Mammary epithelial cell (primary cell): Measurements from ENCODE around the gene SRGAP2C.
"Not testable (repeated sequence)": the region's sequence is repeated elsewhere in the genome, so short reads cannot be mapped to it uniquely, and the experiment has no call there.

ENCODE experiments used
- EZH2 ChIP-seq: IDR thresholded peaks from 2 replicates; pipeline ENCODE4 v1.6.1; 2012; ENCODE audit warnings: low read length, inconsistent platforms, borderline replicate concordance
- TF ChIP-seq, protein P1 (sequence below), 2 donors: IDR thresholded peaks in 1 of 2; conservative IDR thresholded peaks in 1 of 2; 2 replicates each; pipeline ENCODE4 v1.5.1; 2011 to 2012; ENCODE audit warnings: inconsistent platforms in 2 of 2, low read length in 2 of 2, mild to moderate bottlenecking in 2 of 2, control low read depth in 1 of 2, low read depth in 1 of 2; ENCODE audit not compliant: insufficient read depth in 1 of 2; ENCODE audit errors: extremely low read depth in 1 of 2

DNA sequence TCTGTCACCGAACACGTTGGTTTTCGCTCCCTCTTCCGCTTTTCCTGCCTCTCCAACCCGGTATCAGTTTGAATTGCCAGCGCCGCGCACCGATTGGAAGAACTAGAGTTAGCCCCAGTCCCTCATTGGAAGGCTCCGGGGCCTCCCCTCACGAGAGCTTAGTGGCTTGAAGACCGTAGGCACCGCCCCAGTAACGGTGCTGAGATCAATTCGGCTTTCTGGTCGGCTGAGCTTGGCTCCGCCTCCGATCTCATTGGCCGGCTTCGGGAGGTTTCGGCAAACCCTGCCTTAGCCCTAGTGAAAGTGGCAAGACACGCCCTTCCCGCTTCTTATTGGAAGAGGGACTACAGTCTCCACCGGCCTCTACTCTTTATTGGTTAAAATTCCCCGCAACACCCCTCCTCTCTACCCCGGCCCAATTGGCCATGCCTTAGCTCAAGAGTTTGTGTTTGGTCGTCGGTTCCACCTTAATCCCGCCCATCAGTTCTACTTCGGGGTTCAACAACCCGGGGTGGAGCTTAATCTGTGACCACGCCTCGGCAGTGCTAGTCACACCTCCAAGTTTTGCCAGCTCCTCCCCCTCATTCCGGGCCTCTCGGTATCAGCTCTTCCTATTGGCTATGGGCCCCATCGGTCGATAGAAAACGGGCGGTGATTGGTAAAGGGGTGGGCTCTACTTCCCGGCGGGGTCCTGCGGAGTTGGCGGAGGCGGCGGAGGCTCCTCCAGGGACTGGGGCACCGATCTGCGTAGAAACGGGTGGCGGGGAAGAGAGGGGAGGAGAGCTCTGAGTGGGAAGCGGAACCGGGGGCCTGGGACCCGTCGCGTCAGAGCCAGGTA, at the start of gene SRGAP2C, which contains the start of gene FAM72B:
- TF ChIP-seq, protein P1, sequence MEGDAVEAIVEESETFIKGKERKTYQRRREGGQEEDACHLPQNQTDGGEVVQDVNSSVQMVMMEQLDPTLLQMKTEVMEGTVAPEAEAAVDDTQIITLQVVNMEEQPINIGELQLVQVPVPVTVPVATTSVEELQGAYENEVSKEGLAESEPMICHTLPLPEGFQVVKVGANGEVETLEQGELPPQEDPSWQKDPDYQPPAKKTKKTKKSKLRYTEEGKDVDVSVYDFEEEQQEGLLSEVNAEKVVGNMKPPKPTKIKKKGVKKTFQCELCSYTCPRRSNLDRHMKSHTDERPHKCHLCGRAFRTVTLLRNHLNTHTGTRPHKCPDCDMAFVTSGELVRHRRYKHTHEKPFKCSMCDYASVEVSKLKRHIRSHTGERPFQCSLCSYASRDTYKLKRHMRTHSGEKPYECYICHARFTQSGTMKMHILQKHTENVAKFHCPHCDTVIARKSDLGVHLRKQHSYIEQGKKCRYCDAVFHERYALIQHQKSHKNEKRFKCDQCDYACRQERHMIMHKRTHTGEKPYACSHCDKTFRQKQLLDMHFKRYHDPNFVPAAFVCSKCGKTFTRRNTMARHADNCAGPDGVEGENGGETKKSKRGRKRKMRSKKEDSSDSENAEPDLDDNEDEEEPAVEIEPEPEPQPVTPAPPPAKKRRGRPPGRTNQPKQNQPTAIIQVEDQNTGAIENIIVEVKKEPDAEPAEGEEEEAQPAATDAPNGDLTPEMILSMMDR (conservative IDR thresholded peaks at IDR 0.05 in 1 of 2, IDR thresholded peaks at IDR 0.05 in 1 of 2; ENCODE audit: extremely low read depth in 1 of 2, insufficient read depth in 1 of 2, low read depth in 1 of 2, low read length in 2 of 2), result not testable (repeated sequence)
- not testable (repeated sequence) for TF ChIP-seq EZH2
